Measurements from ENCODE around the gene SLC10A4.
"Not testable (repeated sequence)": the region's sequence is repeated elsewhere in the genome, so short reads cannot be mapped to it uniquely, and the experiment has no call there.

SLC10A4 gene, protein sequence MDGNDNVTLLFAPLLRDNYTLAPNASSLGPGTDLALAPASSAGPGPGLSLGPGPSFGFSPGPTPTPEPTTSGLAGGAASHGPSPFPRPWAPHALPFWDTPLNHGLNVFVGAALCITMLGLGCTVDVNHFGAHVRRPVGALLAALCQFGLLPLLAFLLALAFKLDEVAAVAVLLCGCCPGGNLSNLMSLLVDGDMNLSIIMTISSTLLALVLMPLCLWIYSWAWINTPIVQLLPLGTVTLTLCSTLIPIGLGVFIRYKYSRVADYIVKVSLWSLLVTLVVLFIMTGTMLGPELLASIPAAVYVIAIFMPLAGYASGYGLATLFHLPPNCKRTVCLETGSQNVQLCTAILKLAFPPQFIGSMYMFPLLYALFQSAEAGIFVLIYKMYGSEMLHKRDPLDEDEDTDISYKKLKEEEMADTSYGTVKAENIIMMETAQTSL

GRCh38 chr4:48483006-48483776, at the start of gene SLC10A4:
Gene SLC10A4 (plus strand): TSS chr4:48483343. CDS start chr4:48483562, 219 bp downstream.
- ATAC-seq: peak; percentile 46

GRCh38 chr4:48436318-48436717, 46.8 kb upstream of the SLC10A4 start:
- no peak for ATAC-seq
- DNase-seq: no peak

More at GRCh38 chr4:48483006-48483776, at the start of gene SLC10A4:
- DNase-seq: peak; percentile 23

- no peak for ATAC-seq
- DNase-seq: no peak
These were observed 43.2 kb upstream of the SLC10A4 start for GRCh38 chr4:48439988-48440387.

DNA sequence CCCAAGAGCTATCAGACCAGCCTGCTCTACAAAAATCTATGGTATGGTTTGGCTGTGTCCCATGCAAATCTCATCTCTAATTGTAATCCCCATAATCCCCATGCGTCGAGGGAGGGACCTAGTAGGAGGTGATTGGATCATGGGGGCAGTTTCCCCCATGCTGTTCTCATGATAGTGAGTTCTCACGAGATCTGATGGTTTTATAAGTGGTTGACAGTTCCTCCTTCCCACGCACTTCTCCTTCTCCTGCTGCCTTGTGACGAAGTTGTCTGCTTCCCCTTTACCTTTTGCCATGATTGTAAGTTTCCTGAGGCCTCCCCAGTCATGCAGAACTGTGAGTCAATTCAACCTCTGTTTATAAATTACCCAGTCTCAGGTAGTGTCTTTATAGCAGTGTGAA, 42.2 kb upstream of the SLC10A4 start:
- ATAC-seq, DNase-seq: not testable (repeated sequence)

- DNase-seq: no peak
- ATAC-seq: no peak
These were observed 37.4 kb upstream of the SLC10A4 start for GRCh38 chr4:48445704-48446103.

- ATAC-seq: no peak
- no peak for DNase-seq
These were observed 36.5 kb upstream of the SLC10A4 start for GRCh38 chr4:48446642-48447041.

GRCh38 chr4:48449151-48449550, 34.0 kb upstream of the SLC10A4 start:
- ATAC-seq (no peak), DNase-seq (no peak)

- ATAC-seq (no peak), DNase-seq (no peak)
These were observed 32.4 kb upstream of the SLC10A4 start for GRCh38 chr4:48450740-48451139.

GRCh38 chr4:48451656-48452055, 31.5 kb upstream of the SLC10A4 start:
- not testable (repeated sequence) for ATAC-seq, DNase-seq

DNA sequence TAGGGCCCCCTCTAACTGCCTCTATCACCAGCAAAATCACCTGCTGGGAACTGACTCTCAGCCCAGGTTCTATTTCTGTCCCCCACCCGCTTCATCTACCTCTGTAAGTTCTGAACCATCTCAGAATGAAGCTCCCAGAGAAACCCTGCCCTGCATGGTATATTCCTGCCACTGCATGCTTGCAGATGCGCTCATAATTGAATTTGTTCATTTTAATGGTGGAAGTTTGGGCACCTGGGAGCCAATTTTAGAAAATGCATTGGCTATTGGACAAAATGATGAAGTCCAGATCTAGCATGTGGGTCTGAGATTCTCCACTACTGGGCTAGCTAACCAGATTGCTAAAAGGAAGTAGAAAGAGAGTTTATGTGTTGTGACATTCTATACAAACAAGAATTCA, 28.6 kb upstream of the SLC10A4 start:
- DNase-seq: no peak
- no peak for ATAC-seq

GRCh38 chr4:48461000-48461399, 22.1 kb upstream of the SLC10A4 start:
- DNase-seq (no peak), ATAC-seq (no peak)

DNA sequence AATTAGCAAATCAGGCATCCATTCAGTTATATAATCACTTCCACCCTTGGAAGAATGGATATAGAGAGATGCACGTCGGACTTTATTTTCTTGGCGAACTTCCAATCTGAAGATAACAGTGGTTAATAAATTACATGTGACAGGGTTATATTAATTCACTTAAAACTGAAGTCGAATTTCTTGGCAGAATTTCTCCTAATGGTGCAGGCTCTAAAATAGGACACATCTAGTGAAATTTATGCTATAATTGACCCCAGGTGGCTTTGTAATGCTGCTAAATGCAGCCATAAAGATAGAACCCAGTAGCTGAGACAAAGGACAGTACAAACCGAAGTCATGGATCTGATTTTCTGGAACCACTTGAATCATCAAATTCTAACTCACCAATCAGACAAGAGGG, 20.8 kb upstream of the SLC10A4 start:
- no peak for DNase-seq
- no peak for ATAC-seq

DNA sequence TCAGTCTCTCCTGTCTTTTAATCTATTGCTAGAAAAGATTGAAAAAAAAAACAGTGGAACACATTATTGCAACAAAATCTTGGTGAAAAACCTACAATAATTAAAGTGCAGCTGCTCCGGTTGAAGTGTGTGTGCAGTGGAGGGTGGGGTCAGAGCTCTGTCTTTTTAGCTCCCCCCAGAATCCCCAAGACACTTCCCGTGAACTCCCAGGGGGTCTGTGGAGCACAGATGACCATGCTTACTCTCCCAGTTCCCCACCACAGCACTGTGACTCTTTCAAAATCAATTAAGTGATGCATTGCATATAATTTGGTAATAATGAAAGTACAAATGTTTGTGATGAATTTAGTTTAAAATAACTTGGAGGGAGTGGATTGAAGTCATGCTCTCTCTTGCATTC, 15.7 kb upstream of the SLC10A4 start:
- ATAC-seq (no peak), DNase-seq (no peak)

DNA sequence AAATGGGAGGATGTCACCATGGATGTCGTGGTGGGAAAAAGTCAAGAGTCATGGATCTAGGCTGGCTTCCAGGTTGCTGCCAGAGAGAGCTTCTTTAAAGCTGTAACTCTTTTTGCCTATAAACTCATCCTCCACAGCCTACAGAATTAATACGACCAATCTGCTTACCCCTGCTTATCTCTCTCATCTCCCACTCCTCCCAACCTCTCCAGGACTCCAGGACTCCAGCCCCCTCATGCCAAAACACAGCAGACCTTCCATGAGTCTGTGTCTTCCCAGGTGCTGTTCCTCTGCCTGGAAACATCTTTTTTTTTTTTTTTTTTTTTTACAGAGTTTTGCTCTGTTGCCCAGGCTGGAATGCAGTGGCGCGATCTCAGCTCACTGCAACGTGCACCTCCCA, 15.3 kb upstream of the SLC10A4 start:
- DNase-seq: no peak
- no peak for ATAC-seq

DNA sequence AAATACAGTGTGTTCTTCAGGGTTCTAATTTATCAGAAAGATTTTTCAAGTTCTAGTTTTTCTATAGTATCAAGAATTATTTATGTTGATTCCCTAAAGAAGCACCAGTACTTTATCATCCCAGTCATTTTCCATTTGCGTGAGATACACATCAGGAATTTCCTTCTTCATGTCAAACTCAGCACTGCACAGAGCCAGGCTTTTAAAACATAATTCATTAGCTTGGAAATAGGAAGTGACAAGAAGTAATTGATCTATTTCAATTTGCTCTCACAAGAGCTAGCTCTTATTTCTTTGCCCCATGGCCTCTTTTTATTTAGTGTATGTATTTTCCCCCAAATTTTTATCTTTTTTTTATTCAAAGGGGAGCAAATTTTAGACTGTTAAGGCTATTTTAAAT, 13.0 kb upstream of the SLC10A4 start:
- DNase-seq (no peak), ATAC-seq (no peak)

DNA sequence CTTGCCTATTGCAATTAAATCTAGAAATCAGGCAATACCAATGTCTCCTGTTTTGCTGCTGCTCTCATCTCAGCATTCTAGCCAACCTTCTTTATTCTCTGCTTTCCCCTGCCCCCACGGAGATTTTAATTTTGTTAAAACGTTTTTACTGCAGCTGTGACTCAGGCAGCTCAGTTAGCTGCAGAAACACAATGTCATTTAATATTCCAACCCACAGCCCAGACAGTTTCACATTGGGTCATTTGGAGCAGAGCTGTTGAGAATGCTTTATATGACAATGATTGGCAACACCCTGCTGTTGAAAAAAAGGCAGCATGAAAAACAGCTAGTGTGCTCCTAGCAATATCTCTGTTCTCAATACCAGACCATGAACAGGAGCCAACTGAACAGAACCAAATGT, 12.6 kb upstream of the SLC10A4 start:
- ATAC-seq: no peak

DNA sequence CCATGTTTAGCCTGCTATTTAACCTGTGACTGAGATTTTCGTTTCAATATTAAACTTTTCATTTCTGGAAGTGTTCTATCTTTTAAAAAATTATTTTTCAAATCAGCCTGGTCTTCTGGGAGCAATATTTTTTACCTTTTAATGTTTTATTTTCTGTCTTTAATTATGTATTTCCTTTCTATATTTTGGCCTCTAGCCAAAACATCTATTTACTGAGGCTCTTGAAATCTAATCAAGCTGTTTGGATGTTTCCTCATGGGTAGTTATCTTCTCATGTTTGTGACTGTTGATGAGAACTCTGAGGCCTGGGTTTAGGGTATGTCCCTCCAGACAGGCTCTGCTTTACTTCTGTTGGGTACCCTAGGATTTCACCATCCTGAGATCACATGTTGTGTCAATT, 10.3 kb upstream of the SLC10A4 start:
- no peak for ATAC-seq
- DNase-seq: no peak

More for the DNA sequence above, 12.6 kb upstream of the SLC10A4 start:
- no peak for DNase-seq

GRCh38 chr4:48475770-48476169, 7.4 kb upstream of the SLC10A4 start:
- ATAC-seq (no peak), DNase-seq (no peak)

DNA sequence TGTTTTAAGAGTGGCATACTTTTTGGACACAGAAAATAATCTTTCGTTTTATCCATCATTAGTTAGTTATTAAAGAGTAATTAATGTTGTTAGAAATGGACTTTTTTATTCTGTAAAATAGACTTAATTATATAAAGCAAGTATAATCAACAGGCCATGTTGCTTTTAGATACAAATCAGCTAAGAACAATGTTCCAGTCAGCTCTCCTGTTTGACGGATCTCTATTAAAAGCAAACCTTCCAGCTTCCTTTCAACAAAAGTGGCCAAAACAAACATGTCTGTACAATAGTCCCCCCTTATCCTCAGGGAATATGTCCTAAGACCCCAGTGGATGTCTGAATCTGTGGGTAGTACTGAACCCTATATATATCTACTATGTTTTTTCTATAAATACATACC, 4.9 kb upstream of the SLC10A4 start:
- DNase-seq (no peak), ATAC-seq (no peak)

DNA sequence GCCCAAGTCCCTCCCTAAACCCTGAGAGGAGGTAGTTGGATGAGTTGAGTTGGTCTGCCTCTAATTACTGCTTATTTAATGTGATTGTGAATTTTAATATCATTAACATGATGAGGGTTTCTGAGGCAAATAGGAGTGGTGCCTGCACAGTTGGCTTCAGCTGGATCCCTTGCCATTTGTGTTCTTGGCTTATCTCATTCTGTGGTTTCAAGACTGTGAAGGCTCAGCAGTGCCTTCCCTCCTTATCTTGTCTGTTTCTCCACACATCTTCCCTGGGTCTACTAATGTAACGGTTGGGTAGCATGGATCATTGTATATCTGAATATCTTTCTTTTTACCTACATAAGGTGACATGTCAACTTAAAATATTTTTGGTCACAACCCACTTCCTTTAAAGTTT, 1.6 kb upstream of the SLC10A4 start:
- DNase-seq: no peak
- no peak for ATAC-seq

- DNase-seq (peak; percentile 15), ATAC-seq (no peak)
These were observed 792 bp downstream of the SLC10A4 start for GRCh38 chr4:48483777-48484493.

DNA sequence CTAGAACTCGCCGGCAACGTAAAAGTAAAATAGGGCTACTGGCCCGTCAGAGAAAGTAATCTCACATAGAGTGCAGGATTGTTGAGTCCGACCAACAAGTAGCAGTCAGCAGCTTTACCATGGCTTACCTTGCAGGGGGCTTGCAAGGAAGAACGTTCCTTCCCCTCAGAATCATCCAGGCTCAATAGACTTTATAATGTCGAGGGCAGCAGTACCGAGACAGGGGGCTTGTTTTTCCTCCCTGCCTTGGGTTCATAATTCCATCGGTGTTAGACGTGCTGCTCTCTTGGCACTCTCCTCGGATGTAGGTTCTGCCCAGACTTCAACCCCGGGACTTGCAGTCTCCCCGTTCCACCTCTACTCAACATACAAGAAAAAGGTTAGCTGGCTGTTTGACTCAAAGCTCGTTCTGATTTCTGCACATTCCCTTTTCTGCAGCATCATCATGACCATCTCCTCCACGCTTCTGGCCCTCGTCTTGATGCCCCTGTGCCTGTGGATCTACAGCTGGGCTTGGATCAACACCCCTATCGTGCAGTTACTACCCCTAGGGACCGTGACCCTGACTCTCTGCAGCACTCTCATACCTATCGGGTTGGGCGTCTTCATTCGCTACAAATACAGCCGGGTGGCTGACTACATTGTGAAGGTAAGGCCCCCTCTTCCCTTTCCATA, 1.5 kb downstream of the SLC10A4 start:
- ATAC-seq (no peak), DNase-seq (no peak)
